Breast epithelium (tissue), 3 donors: ENCODE measurements around the gene GADL1.

Source experiments
- CTCF ChIP-seq, 3 donors: fragments of 450-650 bp; IDR thresholded peaks; one replicate each; pipeline ENCODE4 v1.5.1; 2016 to 2017; ENCODE audit warnings: antibody characterized with exemption in 3 of 3, mild to moderate bottlenecking in 3 of 3, moderate library complexity in 3 of 3
- POLR2A ChIP-seq: fragments of 450-650 bp; IDR thresholded peaks from one replicate; pipeline ENCODE4 v1.6.1; 2016; ENCODE audit warnings: antibody characterized with exemption, mild to moderate bottlenecking, moderate library complexity

GRCh38 chr3:30749230-30749629 lies 145.2 kb downstream of the GADL1 start:
- TF ChIP-seq CTCF (IDR thresholded peaks at IDR 0.05) (no peak), POLR2A (no peak)
